ENCODE measurements around the gene POU2F3. TPM values are rescaled to one million over a fixed set of nuclear protein-coding genes. Genes with fewer than 3 reads are reported as not detected.
A peak's percentile ranks its signal among the peaks of the same experiment; 100 is the strongest.

Gene POU2F3
- total and polyA plus RNA-seq, 2 of the 8 experiments (the other 6 are each of a cell fraction or from before 2014, with no cell fraction given) = 1.0 to 2.1 TPM

GRCh38 chr11:120219232-120219937 lies 20.6 kb upstream of the POU2F3 start:
- no peak for DNase-seq (ENCODE audit: low read depth in 1 of 2, low spot score in 2 of 2)
- H2AK5ac ChIP-seq (ENCODE audit: low read depth, low read length) = no peak overlapping the region
- no peak overlapping the region for H2BK20ac ChIP-seq (ENCODE audit: low read length)
- no peak overlapping the region for H2BK5ac ChIP-seq (ENCODE audit: low read depth, low read length)
- no peak overlapping the region for H3K9ac ChIP-seq (replicated peaks in 1 of 4; ENCODE audit: extremely low read depth in 1 of 4, low read depth in 3 of 4, low read length in 3 of 4)
- H3K14ac ChIP-seq (ENCODE audit: insufficient read length) = no peak overlapping the region
- H4K8ac ChIP-seq (ENCODE audit: extremely low read depth, insufficient read depth, low read length) = 0 out of 2 replicates have a peak overlapping the region, but pooled peaks have one; percentile 51
- H2BK15ac ChIP-seq (ENCODE audit: low read length) = no peak overlapping the region
- no peak overlapping the region for H3K4me3 ChIP-seq (ENCODE audit: extremely low read depth in 1 of 4, insufficient read depth in 2 of 4, low read depth in 3 of 4, low read length in 4 of 4)
- no peak for FAIRE-seq
- no peaks in the 10 kb centered on the region for H3K23me2 ChIP-seq (ENCODE audit: low read depth, low read length)
- peaks cover 0 to 15% (median 7%) of the 10 kb centered on the region in 4 experiments; a peak in 5 of 7 replicates for H3K4me1 ChIP-seq (replicated peaks in 1 of 4; ENCODE audit: control insufficient read depth in 3 of 4, insufficient read depth in 4 of 4, low read length in 3 of 4)
- H3K18ac ChIP-seq (ENCODE audit: extremely low read depth, low read length) = no peak overlapping the region
- H3K4ac ChIP-seq (replicated peaks; ENCODE audit: insufficient read length, low read depth, low read length) = no peak overlapping the region
- WGBS, 2 experiments (ENCODE audit: extremely low coverage in 1 of 2, insufficient coverage in 1 of 2, insufficient read length in 1 of 2, insufficient replicate concordance in 2 of 2, low coverage in 1 of 2, low lambda C conversion rate in 2 of 2, missing lambda C conversion rate in 1 of 2) = 91% methylated on average over 6 of the region's 13 CpGs; no CpG with 5 or more reads in 1 of the 2 experiments
- no peaks in the 10 kb centered on the region for H3K9me3 ChIP-seq (ENCODE audit: insufficient read depth in 2 of 2, low read depth in 1 of 2, low read length in 1 of 2)
- no peak overlapping the region for H4K5ac ChIP-seq (ENCODE audit: insufficient read length, low read depth, low read length)
- no peak overlapping the region for H2AFZ ChIP-seq (ENCODE audit: low read length)
- H3K27me3 ChIP-seq (replicated peaks in 1 of 4; ENCODE audit: control insufficient read depth in 3 of 4, extremely low read depth in 1 of 4, insufficient read depth in 3 of 4, low read length in 3 of 4) = peaks cover 16 to 53% (median 33%) of the 10 kb centered on the region in 4 experiments
- no peak overlapping the region for H3K27ac ChIP-seq (ENCODE audit: low read depth, low read length)
- H3K56ac ChIP-seq (replicated peaks; ENCODE audit: insufficient read length, low read depth, low read length) = no peak overlapping the region
- ChIA-PET CTCF (ENCODE audit: partially characterized antibody) (interaction anchor here (0.8 to 26.2 kb wide), 6 partner anchors 11 to 84 kb away, joined by 3 to 394 read pairs (median 4); no protein-coding TSS in a partner anchor), POLR2A (ENCODE audit: partially characterized antibody) (interaction anchor here (1.5 kb wide), 1 partner anchor 25 kb away, joined by 3 read pairs; no protein-coding TSS in a partner anchor)
- no peak overlapping the region for H2BK12ac ChIP-seq (ENCODE audit: low read depth, low read length)
- H3K79me1 ChIP-seq (ENCODE audit: low read depth, low read length) = no peaks in the 10 kb centered on the region
- H3K4me2 ChIP-seq (ENCODE audit: insufficient read depth in 1 of 2, low read depth in 2 of 2, low read length in 2 of 2) = no peak overlapping the region
- H3K79me2 ChIP-seq (ENCODE audit: control insufficient read depth in 1 of 2, insufficient read depth in 2 of 2, low read length in 2 of 2) = no peaks in the 10 kb centered on the region
- no peak overlapping the region for H2BK120ac ChIP-seq (replicated peaks; ENCODE audit: low read depth, low read length)
- H4K20me1 ChIP-seq (replicated peaks in 1 of 2; ENCODE audit: control insufficient read depth in 1 of 2, insufficient read depth in 2 of 2, low read length in 2 of 2) = peaks cover 0 to 2% of the 10 kb centered on the region in 2 experiments
- no peaks in the 10 kb centered on the region for H3K36me3 ChIP-seq (ENCODE audit: control insufficient read depth in 2 of 4, insufficient read depth in 4 of 4, low read length in 3 of 4)
- no peak overlapping the region for H4K91ac ChIP-seq (replicated peaks; ENCODE audit: insufficient read length, low read length)
- no peak overlapping the region for H3K23ac ChIP-seq (ENCODE audit: insufficient read length)
- TF ChIP-seq SP1 (IDR thresholded peaks at IDR 0.05; ENCODE audit: low read depth, low read length) (no peak), ATF3 (IDR thresholded peaks at IDR 0.05; ENCODE audit: insufficient read depth, low read depth, low read length) (no peak), KDM1A (IDR thresholded peaks at IDR 0.05; ENCODE audit: borderline replicate concordance, low read length) (no peak), RFX5 (IDR thresholded peaks at IDR 0.05; ENCODE audit: borderline replicate concordance, low read depth, low read length) (no peak), POU5F1 (IDR thresholded peaks at IDR 0.05; ENCODE audit: low read depth, low read length) (no peak), SRF (IDR thresholded peaks at IDR 0.05; ENCODE audit: low read depth, low read length) (no peak), PHF8 (conservative IDR thresholded peaks at IDR 0.05; ENCODE audit: low read depth, low read length) (no peak), SAP30 (IDR thresholded peaks at IDR 0.05; ENCODE audit: insufficient read depth, insufficient replicate concordance, low read length) (no peak), SIN3A (conservative IDR thresholded peaks at IDR 0.05 in 1 of 2, IDR thresholded peaks at IDR 0.05 in 1 of 2; ENCODE audit: low read depth in 1 of 2, low read length in 2 of 2) (no peak), POLR2AphosphoS5 (IDR thresholded peaks at IDR 0.05; ENCODE audit: low read depth, low read length) (no peak), SUZ12 (IDR thresholded peaks at IDR 0.05; ENCODE audit: low read length) (no peak), CREB1 (IDR thresholded peaks at IDR 0.05) (no peak)
